ENCODE results near the gene NF2.

DNA sequence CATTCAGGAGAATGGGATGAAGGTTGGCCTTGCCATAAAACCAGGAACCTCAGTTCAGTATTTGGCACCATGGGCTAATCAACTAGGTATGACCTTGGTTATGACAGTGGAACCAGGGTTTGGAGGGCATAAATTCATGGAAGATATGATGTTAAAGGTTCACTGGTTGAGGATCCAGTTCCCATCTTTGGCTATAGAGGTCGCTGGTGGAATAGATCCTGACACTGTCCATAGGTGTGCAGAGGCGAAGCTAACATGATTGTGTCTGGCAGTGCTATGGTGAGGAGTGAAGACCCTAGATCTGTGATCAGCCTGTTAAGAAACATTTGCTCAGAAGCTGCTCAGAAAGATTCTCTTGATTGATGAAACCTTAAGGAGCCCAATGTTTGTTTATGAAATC is 5.7 kb downstream of the NF2 start:
- TF ChIP-seq GABPA (IDR thresholded peaks at IDR 0.05; ENCODE audit: borderline replicate concordance, insufficient read depth, low read length) = no peak
- TF ChIP-seq, protein P1, sequence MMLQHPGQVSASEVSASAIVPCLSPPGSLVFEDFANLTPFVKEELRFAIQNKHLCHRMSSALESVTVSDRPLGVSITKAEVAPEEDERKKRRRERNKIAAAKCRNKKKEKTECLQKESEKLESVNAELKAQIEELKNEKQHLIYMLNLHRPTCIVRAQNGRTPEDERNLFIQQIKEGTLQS (IDR thresholded peaks at IDR 0.05; ENCODE audit: insufficient read depth, low read depth, low read length) = no peak
